ENCODE results near the gene ERG. TPM values are rescaled to one million over a fixed set of nuclear protein-coding genes. Genes with fewer than 3 reads are reported as not detected.

The ERG gene
- total RNA-seq, 1 donor from 2014 or later, result not detected

DNA sequence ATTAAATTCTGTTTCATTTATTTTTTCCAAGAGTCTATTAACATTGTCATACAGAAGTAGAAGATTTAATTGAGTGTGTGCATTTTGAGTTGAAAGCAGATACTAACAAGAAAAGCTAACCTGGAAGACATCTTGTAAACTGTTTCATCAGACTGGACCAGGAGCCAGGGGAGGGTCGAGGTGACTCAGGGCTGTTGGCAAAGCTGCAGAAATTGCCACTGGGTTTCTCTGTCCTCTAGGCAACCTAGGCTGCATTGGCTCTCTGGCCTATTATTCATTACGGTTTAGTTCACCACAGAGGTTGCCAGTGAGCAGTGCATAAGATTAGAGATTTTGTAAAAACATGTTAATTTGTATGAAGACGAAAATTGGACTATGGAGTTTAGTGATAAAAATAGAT lies 27.5 kb downstream of the ERG start:
- H3K4me3 Mint-ChIP-seq, result no peak overlapping the region
- no peak overlapping the region for H3K27ac Mint-ChIP-seq
- H3K4me1 Mint-ChIP-seq, result peaks cover 5% of the 10 kb centered on the region
- no peaks in the 10 kb centered on the region for H3K9me3 Mint-ChIP-seq
- intact Hi-C loops (cut with micrococcal nuclease), result no loop called here
- ChIA-PET CTCF (no interaction called here), POLR2A (no interaction called here)
- peaks cover 25% of the 10 kb centered on the region for H3K27me3 Mint-ChIP-seq
- no peaks in the 10 kb centered on the region for H3K36me3 Mint-ChIP-seq (ENCODE audit: low read depth)
- ATAC-seq (ENCODE audit: low read depth) (no peak), DNase-seq (no peak)
- TF ChIP-seq, protein P1, sequence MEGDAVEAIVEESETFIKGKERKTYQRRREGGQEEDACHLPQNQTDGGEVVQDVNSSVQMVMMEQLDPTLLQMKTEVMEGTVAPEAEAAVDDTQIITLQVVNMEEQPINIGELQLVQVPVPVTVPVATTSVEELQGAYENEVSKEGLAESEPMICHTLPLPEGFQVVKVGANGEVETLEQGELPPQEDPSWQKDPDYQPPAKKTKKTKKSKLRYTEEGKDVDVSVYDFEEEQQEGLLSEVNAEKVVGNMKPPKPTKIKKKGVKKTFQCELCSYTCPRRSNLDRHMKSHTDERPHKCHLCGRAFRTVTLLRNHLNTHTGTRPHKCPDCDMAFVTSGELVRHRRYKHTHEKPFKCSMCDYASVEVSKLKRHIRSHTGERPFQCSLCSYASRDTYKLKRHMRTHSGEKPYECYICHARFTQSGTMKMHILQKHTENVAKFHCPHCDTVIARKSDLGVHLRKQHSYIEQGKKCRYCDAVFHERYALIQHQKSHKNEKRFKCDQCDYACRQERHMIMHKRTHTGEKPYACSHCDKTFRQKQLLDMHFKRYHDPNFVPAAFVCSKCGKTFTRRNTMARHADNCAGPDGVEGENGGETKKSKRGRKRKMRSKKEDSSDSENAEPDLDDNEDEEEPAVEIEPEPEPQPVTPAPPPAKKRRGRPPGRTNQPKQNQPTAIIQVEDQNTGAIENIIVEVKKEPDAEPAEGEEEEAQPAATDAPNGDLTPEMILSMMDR (IDR thresholded peaks at IDR 0.05), result no peak

DNA sequence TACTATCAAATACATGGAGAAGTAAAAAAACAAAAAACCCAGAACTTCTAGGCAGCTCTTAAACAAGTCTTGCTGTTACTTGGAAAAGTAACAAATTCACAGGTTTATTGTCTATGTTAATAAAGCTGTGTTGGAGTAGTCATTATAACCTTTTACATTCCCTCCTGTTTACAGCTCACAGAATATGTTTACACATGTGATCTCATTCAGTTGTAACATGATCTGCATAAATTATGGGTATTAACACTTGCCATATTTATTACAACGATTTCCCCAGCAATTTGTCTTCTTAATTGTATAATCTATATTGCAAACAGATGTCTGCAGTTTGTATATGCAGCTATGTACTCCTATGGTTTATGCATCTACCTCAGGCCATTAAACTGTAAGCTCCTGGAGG lies 28.6 kb downstream of the ERG start:
- peaks cover 14% of the 10 kb centered on the region for H3K27me3 Mint-ChIP-seq
- H3K4me3 Mint-ChIP-seq, result no peak overlapping the region
- DNase-seq (no peak), ATAC-seq (ENCODE audit: low read depth) (no peak)
- H3K4me1 Mint-ChIP-seq, result peaks cover 2% of the 10 kb centered on the region
- ChIA-PET CTCF (no interaction called here), POLR2A (no interaction called here)
- no peaks in the 10 kb centered on the region for H3K36me3 Mint-ChIP-seq (ENCODE audit: low read depth)
- H3K9me3 Mint-ChIP-seq, result no peaks in the 10 kb centered on the region
- intact Hi-C loops (cut with micrococcal nuclease), result no loop called here
- no peak overlapping the region for H3K27ac Mint-ChIP-seq
- TF ChIP-seq, protein P1 (IDR thresholded peaks at IDR 0.05), result no peak

DNA sequence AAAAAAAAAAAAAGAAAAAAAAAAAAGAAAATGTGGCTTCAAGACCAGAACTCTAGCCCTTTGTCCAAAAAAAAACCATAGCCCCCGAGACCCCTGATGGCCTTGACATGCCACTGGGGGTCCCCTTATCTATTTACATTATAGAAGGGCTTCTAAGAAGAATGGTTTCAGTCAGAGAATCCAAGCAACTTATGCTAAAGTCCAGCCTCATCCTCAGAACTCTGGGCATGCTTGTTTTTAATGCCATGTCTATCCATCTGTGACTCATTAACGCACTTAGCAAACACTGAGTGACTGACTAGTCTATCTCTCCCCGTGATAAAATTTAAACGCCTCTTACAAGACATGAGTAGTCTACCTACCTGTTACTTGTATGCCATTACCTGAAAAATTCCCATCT lies 29.3 kb downstream of the ERG start:
- Mint-ChIP-seq H3K27ac (no peak overlapping the region), H3K4me1 (peaks cover 2% of the 10 kb centered on the region), H3K27me3 (peaks cover 10% of the 10 kb centered on the region), H3K9me3 (no peaks in the 10 kb centered on the region), H3K4me3 (no peak overlapping the region), H3K36me3 (ENCODE audit: low read depth) (no peaks in the 10 kb centered on the region)
- TF ChIP-seq, protein P1 (IDR thresholded peaks at IDR 0.05), result no peak
- CTCF ChIA-PET, result no interaction called here
- DNase-seq (no peak), ATAC-seq (ENCODE audit: low read depth) (no peak)
- intact Hi-C loops (cut with micrococcal nuclease), result no loop called here
- POLR2A ChIA-PET, result no interaction called here

DNA sequence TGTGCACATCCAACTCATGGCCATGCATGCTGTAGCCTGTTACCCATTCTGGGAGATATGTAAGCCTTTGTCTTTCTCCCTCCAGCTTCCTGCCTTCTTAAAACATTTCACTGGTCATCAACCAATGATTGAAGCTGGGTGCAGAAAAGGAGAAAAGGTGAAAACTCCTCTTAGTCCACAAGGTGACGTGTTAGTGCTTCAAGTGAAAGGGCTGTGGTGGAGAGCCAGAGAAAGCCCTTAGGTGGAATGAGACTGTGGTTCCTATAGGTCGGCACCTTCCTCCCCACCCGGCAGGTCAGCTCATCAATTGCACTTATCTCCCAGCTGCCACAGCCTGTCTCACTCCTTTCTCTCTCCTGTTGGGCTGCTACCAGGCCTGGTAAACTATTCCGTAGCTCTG lies 30.4 kb downstream of the ERG start:
- ChIA-PET CTCF (no interaction called here), POLR2A (no interaction called here)
- TF ChIP-seq, protein P1 (IDR thresholded peaks at IDR 0.05), result no peak
- DNase-seq (no peak), ATAC-seq (ENCODE audit: low read depth) (no peak)
- no peaks in the 10 kb centered on the region for H3K36me3 Mint-ChIP-seq (ENCODE audit: low read depth)
- intact Hi-C loops (cut with micrococcal nuclease), result no loop called here
- H3K4me1 Mint-ChIP-seq, result peaks cover 2% of the 10 kb centered on the region
- H3K27me3 Mint-ChIP-seq, result peaks cover 7% of the 10 kb centered on the region
- H3K9me3 Mint-ChIP-seq, result no peaks in the 10 kb centered on the region
- H3K4me3 Mint-ChIP-seq, result no peak overlapping the region
- no peak overlapping the region for H3K27ac Mint-ChIP-seq

DNA sequence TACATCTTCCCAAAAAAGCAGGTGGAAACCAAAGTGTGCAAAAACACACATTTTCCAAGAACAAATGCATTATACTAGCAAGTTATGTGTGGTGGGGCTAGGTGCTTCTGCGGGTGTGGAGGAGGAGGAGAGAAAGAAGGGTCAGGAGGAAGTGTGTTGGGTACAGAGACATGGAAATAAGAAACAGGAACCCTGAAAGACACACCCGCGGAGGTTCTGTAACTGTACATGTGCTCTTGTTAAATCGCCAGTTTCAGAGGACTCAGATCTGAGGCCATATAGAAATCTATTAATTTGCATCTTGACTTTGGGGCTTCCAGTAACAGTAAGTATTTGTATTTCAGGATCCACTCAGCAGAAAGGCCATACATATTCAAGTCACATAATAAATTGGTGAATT lies 30.9 kb downstream of the ERG start:
- peaks cover 4% of the 10 kb centered on the region for H3K27me3 Mint-ChIP-seq
- H3K36me3 Mint-ChIP-seq (ENCODE audit: low read depth), result no peaks in the 10 kb centered on the region
- H3K9me3 Mint-ChIP-seq, result no peaks in the 10 kb centered on the region
- intact Hi-C loops (cut with micrococcal nuclease), result no loop called here
- H3K27ac Mint-ChIP-seq, result no peak overlapping the region
- DNase-seq (no peak), ATAC-seq (ENCODE audit: low read depth) (no peak)
- ChIA-PET CTCF (no interaction called here), POLR2A (no interaction called here)
- TF ChIP-seq, protein P1 (IDR thresholded peaks at IDR 0.05), result no peak
- peaks cover 2% of the 10 kb centered on the region for H3K4me1 Mint-ChIP-seq
- H3K4me3 Mint-ChIP-seq, result no peak overlapping the region
